Parathyroid adenoma (tissue), 2 donors: ENCODE data around the gene TSPAN3.

Experiments used
- H2AFZ ChIP-seq: fragments of 300-600 bp; sonication (generic); one replicate; pipeline ENCODE4 v1.7.0; 2017; ENCODE audit warnings: antibody characterized with exemption, mild to moderate bottlenecking
- H3K27ac ChIP-seq: fragments of 300-600 bp; sonication (generic); one replicate; pipeline ENCODE4 v1.7.0; 2017
- H3K27me3 ChIP-seq: fragments of 300-600 bp; sonication (generic); one replicate; pipeline ENCODE4 v1.7.0; 2017; ENCODE audit warnings: low read length; ENCODE audit not compliant: control insufficient read depth, insufficient read depth
- H3K36me3 ChIP-seq: fragments of 300-600 bp; sonication (generic); one replicate; pipeline ENCODE4 v1.7.0; 2017; ENCODE audit warnings: low read length; ENCODE audit not compliant: control insufficient read depth, insufficient read depth
- H3K4me1 ChIP-seq: fragments of 300-600 bp; sonication (generic); one replicate; pipeline ENCODE4 v1.7.0; 2017; ENCODE audit warnings: control low read depth
- H3K4me2 ChIP-seq: fragments of 300-600 bp; sonication (generic); one replicate; pipeline ENCODE4 v1.7.0; 2017; ENCODE audit warnings: low read length
- H3K4me3 ChIP-seq: fragments of 300-600 bp; sonication (generic); one replicate; pipeline ENCODE4 v1.7.0; 2017; ENCODE audit warnings: low read depth, low read length
- H3K79me2 ChIP-seq: fragments of 300-600 bp; sonication (generic); one replicate; pipeline ENCODE4 v1.7.0; 2017; ENCODE audit warnings: control low read depth
- H3K9ac ChIP-seq: fragments of 300-600 bp; sonication (generic); one replicate; pipeline ENCODE4 v1.7.0; 2017; ENCODE audit warnings: mild to moderate bottlenecking
- H3K9me3 ChIP-seq: fragments of 300-600 bp; sonication (generic); one replicate; pipeline ENCODE4 v1.7.0; 2017; ENCODE audit warnings: low read length; ENCODE audit not compliant: control insufficient read depth
- CTCF ChIP-seq: fragments of 300-600 bp; sonication (generic); IDR thresholded peaks from one replicate; pipeline ENCODE4 v1.7.0; 2017; ENCODE audit warnings: antibody characterized with exemption, mild to moderate bottlenecking
- donor health status: primary hyperparathyroidism.

TSPAN3 gene

GRCh38 chr15:77037388-77038209 is 33.3 kb downstream of the TSPAN3 start:
- no peak overlapping the region for H3K4me3 ChIP-seq
- no peaks in the 10 kb centered on the region for H3K4me1 ChIP-seq
- no peak overlapping the region for H3K4me2 ChIP-seq
- no peak overlapping the region for H3K27ac ChIP-seq
- H2AFZ ChIP-seq = no peak overlapping the region
- H3K9me3 ChIP-seq = no peaks in the 10 kb centered on the region
- no peaks in the 10 kb centered on the region for H3K79me2 ChIP-seq
- no peak overlapping the region for H3K9ac ChIP-seq
- H3K27me3 ChIP-seq = no peaks in the 10 kb centered on the region
- TF ChIP-seq CTCF = no peak
- H3K36me3 ChIP-seq = no peaks in the 10 kb centered on the region

- Histone ChIP-seq H3K4me1 (no peaks in the 10 kb centered on the region), H3K9me3 (no peaks in the 10 kb centered on the region), H3K4me3 (no peak overlapping the region), H3K79me2 (no peaks in the 10 kb centered on the region), H2AFZ (no peak overlapping the region), H3K36me3 (no peaks in the 10 kb centered on the region), H3K27me3 (no peaks in the 10 kb centered on the region), H3K4me2 (no peak overlapping the region), H3K9ac (no peak overlapping the region), H3K27ac (no peak overlapping the region)
- TF ChIP-seq CTCF = no peak
These were observed 34.1 kb downstream of the TSPAN3 start for GRCh38 chr15:77036537-77037387.

- no peak overlapping the region for H3K4me3 ChIP-seq
- no peaks in the 10 kb centered on the region for H3K9me3 ChIP-seq
- H3K79me2 ChIP-seq = no peaks in the 10 kb centered on the region
- H3K4me1 ChIP-seq = no peaks in the 10 kb centered on the region
- H2AFZ ChIP-seq = no peak overlapping the region
- no peak overlapping the region for H3K9ac ChIP-seq
- H3K27ac ChIP-seq = no peak overlapping the region
- TF ChIP-seq CTCF = no peak
- H3K36me3 ChIP-seq = no peaks in the 10 kb centered on the region
- no peaks in the 10 kb centered on the region for H3K27me3 ChIP-seq
- H3K4me2 ChIP-seq = no peak overlapping the region
These were observed 34.9 kb downstream of the TSPAN3 start for GRCh38 chr15:77035999-77036471.

- Histone ChIP-seq H3K27ac (no peak overlapping the region), H3K4me3 (no peak overlapping the region), H3K36me3 (no peaks in the 10 kb centered on the region), H3K9me3 (no peaks in the 10 kb centered on the region), H3K79me2 (no peaks in the 10 kb centered on the region), H2AFZ (no peak overlapping the region), H3K9ac (no peak overlapping the region), H3K27me3 (no peaks in the 10 kb centered on the region), H3K4me1 (no peaks in the 10 kb centered on the region), H3K4me2 (no peak overlapping the region)
- no peak for TF ChIP-seq CTCF
These were observed 35.3 kb downstream of the TSPAN3 start for GRCh38 chr15:77035584-77035983.
